Esophagus mucosa (tissue), 1 donor: ENCODE results near the gene GTF3C2. TPM values are rescaled to one million over a fixed set of nuclear protein-coding genes. Genes with fewer than 3 reads are reported as not detected.

Source experiments
- ATAC-seq: fragments of 200-7000 bp; cut with Tn5 transposase; one replicate; pipeline ENCODE4 v1.9.1; 2020
- total RNA-seq: library from RNA; stranded (reverse); gene quantifications from one replicate; pipeline ENCODE4 v1.2.4, GENCODE V29; 2023
- donor health status: DM: yes; HTN: yes; CAD: no.

The GTF3C2 gene
- total RNA-seq, 1 donor from 2014 or later, result 50.8 TPM

DNA sequence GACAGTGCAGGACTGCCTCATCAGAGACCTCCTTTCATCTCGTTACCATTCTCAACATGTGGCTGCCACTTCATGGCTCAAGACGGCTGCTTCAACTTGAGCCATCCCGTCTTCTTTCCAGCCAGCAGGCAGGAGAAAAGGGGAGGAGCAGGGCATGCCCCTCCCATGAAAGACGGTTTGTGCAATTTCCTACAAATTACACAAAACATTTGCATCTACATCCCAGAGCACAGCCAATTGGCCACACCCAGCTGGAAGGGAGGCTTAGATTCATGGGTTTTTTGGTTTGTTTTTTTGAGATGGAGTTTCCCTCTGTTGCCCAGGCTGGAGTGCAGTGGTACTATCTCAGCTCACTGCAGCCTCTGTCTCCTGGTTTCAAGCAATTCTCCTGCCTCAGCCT lies 60.1 kb downstream of the GTF3C2 start:
- no peak for ATAC-seq

DNA sequence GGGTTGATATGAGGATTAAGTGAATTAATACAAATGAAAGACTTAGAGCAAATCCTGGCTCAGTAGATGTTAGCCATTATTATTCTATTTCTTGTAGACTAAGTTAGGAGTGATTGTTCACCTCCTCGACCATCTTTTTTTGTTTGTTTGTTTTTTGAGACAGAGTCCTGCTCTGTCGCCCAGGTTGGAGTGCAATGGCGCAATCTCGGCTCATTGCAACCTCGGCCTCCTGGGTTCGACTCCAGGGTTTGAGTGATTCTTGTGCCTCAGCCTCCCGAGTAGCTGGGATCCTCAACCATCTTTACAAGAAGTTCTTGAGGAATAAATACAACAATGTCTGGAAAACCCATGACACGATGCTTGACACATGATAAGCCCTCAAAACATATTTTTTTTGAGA lies 61.6 kb downstream of the GTF3C2 start:
- no peak for ATAC-seq

DNA sequence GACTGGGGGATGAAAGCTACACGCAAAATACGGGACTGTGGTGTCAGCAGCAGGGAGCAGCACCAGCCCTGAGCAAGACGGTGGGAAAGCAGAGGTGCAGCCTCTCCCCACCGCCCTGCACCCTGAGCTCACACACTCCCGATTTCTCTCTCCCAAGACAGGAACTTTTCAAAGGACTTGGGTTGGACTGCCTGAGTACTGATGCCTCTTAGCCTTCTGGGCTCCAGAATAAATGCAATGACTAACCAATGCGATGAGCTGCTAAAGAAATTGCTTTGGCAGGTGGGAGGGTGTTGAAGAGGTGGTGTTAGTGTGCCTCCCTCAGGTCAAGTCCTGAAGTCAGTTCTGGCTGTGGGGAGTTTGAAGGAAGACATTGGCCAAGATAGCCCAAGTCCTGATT lies 64.7 kb downstream of the GTF3C2 start:
- peak; percentile 36 for ATAC-seq

DNA sequence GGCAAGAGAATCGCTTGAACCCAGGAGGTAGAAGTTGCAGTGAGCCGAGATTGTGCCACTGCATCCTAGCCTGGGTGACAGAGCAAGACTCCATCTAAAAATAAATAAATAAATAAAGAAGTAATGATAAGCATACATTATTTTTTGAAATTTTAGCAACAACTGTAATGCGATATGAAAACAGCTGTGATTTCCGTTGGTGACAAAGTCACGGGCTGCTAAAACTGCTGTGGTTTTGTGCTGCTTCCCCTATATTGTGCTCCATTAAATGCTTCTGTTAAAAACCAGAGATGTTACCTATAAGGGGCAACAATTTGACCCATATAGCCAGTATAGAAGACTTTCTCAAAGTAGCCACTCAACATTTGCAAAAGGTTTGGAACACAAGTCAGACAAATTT lies 66.0 kb downstream of the GTF3C2 start:
- no peak for ATAC-seq

DNA sequence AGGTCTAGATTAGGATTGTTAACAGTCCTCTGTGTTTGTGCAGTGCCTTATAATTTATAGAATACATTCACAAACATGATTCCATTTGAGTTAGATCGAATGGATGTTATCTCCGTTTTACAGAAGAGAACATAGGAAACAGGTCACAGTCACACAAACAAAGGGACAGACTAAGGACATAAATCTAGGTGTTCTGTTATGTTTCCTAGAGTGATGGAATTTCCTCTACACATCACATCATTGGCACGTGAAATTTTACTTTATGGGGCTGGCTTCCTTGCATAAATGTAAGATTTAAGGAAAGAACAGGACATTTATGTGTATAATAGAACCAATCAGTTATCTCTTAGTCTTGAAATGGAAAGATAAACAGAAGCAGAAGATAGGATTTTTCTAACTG lies 68.0 kb downstream of the GTF3C2 start:
- ATAC-seq, result no peak

DNA sequence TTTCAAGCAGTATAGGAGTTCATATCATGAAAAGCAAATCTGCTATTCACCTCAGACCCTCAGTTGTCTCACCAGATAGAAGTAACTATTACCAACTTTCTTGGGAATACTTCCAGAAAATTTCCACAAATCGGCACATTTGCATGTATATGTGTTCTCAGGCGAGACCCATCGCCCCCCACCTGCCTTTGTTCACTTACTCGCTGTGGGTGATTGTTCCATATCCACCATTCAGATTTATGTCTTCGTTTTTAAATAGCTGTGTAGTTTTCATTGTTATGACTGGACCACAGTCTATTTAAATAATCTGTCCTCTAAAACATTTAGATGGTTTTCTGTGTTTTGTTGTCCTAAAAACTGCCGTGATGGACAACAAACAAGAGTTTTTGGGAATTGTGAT lies 71.1 kb downstream of the GTF3C2 start:
- no peak for ATAC-seq

DNA sequence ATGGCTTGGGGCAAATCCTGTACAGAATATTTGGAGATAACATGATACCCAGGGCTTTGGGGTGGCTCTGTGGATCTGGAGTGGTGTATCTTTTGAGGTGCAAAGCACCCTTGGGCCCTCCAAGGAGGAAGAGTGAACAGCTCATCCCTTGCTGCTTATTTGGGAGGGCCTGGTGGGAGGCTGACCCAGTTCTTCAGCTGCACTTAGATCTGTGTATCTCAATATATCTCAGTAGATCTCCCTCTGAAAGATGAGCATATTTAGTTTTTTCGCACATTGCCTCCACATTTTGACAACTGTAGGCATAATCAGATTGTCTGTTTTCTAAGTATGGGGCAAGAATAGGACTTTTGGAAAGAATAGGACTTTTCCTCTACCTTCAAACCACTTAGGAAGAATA lies 71.6 kb downstream of the GTF3C2 start:
- no peak for ATAC-seq

DNA sequence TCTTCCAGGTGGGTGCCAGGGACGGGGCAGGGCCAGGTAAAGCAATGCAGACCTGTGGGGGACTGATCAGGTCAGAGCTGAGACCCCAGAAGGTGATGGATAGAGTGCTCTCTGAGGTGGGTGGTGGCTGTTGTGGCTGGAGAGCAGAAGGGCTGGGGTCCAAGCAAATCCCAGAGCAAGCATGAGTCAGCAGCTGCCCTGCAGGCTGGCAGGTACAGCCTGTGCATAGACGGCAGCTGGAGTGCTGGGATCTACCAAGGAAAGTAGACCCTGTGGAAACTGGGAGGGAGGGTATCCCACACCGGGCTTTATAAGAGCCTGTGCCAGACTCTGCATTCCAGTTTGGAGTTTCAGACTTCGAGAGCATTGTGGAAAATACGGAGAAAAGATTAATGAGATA lies 73.7 kb downstream of the GTF3C2 start:
- peak; percentile 17 for ATAC-seq

DNA sequence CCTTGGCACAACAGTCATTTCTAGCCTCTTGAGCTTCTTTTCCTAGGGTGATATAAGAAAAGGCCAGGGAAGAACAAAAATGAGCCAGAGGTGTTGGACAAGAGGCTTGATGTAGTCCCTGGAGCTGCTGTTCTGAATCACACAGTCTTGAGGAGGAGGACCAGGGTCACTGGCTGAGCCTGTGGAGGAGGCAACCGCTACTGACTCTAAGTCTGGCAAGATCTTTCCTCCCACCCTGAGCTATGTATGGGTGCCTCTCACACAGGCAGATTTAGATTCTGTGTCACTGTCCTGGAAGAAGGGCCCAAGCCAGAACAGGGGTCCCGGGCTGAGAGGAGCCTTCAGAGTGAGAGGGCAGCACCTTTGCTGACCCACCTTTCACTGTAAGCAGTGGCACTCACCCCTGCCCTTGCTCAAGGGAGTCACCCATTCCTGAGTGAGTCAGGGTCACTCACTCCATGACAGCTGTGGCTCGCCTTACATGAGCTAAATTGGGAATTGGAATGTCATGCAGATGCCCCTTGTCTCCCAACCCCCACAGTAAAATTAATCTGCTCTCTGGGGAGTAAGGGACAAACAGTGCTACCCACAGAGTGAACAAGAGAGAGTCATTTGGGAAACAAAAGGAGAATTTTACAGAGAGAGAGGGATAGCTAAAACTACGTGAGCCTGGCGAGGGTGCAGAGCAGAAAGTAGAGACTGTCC lies 74.6 kb downstream of the GTF3C2 start, which contains the start of gene TRIM54:
Gene TRIM54 (plus strand): TSS at position 575 of the 705 bp plus-strand sequence. CDS start 303 bp downstream, outside the sequence.
- ATAC-seq, result peak; percentile 34

DNA sequence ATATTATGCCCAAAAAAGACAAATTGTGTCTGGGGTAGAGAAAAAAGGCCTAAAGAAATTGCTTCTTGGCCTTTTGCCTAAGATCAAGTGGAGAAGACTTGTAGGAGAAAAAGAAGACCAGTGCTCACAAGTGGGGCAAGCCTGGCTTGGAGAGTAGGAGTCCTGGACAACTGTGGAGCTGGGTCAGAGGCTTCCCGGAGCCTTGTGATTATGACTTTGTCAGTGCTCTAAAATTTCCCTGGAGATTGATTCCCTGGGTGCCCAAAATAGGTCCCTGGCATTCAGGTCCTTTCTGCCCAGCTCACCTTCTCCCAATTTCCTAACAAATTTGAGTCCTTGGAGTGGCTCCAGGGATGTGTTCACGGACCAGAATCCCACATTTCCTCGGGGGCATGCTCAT lies 75.1 kb downstream of the GTF3C2 start:
- no peak for ATAC-seq

DNA sequence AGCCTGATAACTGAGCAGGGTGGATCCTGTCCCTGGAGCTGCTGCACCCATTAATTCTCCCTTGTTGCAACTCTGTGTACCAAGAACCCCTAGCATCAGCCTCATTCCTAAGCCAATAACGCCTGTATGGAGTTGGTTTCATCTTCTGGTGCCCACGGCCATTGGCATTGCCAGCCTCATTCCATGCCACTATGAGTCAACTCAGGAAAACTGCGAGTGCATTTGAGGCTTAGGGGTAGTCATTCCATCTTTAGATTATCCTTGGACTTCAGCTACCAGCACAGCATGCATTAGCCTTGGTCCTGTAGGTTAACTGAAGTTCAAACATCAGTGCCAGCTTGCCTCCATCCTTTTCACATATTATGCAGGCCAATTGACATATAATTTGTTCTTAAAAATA lies 75.7 kb downstream of the GTF3C2 start:
- ATAC-seq, result no peak

DNA sequence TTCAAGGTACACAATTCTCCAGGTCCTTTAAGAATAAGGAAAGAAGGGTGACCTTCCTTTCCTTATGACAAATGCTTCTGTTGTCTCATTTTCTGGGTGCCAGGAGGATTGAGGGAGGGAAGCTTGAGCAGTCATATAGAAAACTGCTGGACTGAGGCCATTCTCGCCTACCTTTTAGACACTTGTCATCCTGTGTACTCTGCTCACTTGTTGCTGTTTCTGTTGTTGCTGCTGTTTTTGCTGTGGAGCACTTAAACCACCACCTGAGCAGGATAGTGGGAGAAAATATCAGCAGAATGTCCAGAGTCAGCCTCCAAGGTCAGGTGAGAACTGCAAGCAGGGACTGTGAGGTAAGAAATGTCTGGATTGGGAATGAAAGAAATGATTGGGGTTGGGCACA lies 78.6 kb downstream of the GTF3C2 start:
- ATAC-seq, result no peak

Other genes starting within 250 kb of the GTF3C2 start
- gene CGREF1, start 237.6 kb downstream of the GTF3C2 start, total RNA-seq, result 0.96 TPM
- gene ABHD1, start 232.9 kb downstream of the GTF3C2 start, total RNA-seq, result not detected
- 26.5 TPM for gene PREB, start 222.1 kb downstream of the GTF3C2 start, total RNA-seq
- not detected for gene PRR30, start 217.4 kb downstream of the GTF3C2 start, total RNA-seq
- gene TCF23, start 207.8 kb downstream of the GTF3C2 start, total RNA-seq, result not detected
- gene ATRAID, start 144.7 kb downstream of the GTF3C2 start, total RNA-seq, result 75.0 TPM
- gene SLC5A6, start 144.5 kb downstream of the GTF3C2 start, total RNA-seq, result 15.6 TPM
- gene CAD, start 139.4 kb downstream of the GTF3C2 start, total RNA-seq, result 26.7 TPM
- gene SLC30A3, start 93.7 kb downstream of the GTF3C2 start, total RNA-seq, result not detected
- gene DNAJC5G, start 81.3 kb downstream of the GTF3C2 start, total RNA-seq, result not detected
- 0.16 TPM for gene TRIM54, start 74.3 kb downstream of the GTF3C2 start, total RNA-seq
- 0.56 TPM for gene UCN, start 48.3 kb downstream of the GTF3C2 start, total RNA-seq
- gene MPV17, start 33.7 kb downstream of the GTF3C2 start, total RNA-seq, result 42.7 TPM
- 29.2 TPM for gene EIF2B4, start 13.6 kb upstream of the GTF3C2 start, total RNA-seq
- gene SNX17, start 13.9 kb upstream of the GTF3C2 start, total RNA-seq, result 62.1 TPM
- gene ZNF513, start 24.0 kb upstream of the GTF3C2 start, total RNA-seq, result 11.4 TPM
- gene PPM1G, start 52.8 kb upstream of the GTF3C2 start, total RNA-seq, result 57.3 TPM
- gene NRBP1, start 71.9 kb upstream of the GTF3C2 start, total RNA-seq, result 86.6 TPM
- gene KRTCAP3, start 85.6 kb upstream of the GTF3C2 start, total RNA-seq, result 26.0 TPM
- gene IFT172, start 133.0 kb upstream of the GTF3C2 start, total RNA-seq, result 10.3 TPM
- 8.5 TPM for gene FNDC4, start 138.4 kb upstream of the GTF3C2 start, total RNA-seq
- gene GCKR, start 140.1 kb upstream of the GTF3C2 start, total RNA-seq, result 0.84 TPM
- gene ZNF512, start 226.3 kb upstream of the GTF3C2 start, total RNA-seq, result 9.2 TPM